GM12801 (cell line): ENCODE measurements around the gene UGGT2.

ENCODE experiments used
- TF ChIP-seq, protein P1 (sequence below): IDR thresholded peaks from one replicate; pipeline ENCODE4 v1.5.1; 2011; ENCODE audit warnings: control low read depth; ENCODE audit not compliant: insufficient read length; ENCODE audit errors: extremely low read depth

The UGGT2 gene

DNA sequence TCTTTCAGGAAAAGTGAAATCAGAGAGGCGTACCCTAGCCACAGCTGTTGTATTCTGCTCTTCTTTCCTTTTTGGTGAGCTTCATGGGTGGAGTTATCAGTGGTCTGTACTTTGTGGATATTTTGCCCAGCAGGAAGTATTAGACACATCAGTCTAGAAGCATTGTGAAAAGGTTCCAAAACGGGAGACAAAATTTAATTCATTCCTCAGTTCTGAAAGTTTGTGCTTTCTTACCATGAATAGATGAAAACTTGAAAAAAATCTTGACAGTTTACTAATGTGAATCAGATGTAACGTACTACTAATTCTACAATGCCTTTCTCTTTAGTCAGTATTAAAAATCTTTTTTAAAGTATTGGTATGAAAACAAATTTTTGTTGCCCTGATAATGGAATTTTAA is 259.4 kb downstream of the UGGT2 start:
- TF ChIP-seq, protein P1, sequence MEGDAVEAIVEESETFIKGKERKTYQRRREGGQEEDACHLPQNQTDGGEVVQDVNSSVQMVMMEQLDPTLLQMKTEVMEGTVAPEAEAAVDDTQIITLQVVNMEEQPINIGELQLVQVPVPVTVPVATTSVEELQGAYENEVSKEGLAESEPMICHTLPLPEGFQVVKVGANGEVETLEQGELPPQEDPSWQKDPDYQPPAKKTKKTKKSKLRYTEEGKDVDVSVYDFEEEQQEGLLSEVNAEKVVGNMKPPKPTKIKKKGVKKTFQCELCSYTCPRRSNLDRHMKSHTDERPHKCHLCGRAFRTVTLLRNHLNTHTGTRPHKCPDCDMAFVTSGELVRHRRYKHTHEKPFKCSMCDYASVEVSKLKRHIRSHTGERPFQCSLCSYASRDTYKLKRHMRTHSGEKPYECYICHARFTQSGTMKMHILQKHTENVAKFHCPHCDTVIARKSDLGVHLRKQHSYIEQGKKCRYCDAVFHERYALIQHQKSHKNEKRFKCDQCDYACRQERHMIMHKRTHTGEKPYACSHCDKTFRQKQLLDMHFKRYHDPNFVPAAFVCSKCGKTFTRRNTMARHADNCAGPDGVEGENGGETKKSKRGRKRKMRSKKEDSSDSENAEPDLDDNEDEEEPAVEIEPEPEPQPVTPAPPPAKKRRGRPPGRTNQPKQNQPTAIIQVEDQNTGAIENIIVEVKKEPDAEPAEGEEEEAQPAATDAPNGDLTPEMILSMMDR, result no peak

DNA sequence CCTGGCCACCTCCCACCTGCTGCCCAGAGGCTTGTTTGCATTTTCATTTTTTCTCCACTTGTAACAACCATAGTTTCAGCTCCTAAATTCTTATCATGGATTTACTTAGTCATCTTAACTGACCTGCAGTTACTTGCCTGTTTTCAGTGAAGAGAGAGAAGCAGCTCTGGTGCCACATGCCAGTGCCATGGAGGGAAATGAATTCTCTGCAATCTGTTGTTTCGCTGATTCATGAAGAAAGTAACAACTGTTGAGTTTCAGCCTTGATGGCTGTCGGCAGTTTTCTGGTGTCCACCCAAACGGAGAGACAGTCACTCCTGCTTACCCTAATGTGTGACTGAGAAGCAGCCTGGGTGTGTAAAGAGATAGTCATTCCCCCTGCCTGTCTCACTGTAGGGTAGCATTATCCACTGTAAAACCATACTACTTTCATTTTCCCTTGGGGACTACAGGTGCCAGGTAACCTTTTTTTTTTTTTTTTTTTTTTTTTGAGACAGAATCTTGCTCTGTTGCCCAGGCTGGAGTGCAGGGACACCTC is 260.1 kb downstream of the UGGT2 start:
- TF ChIP-seq, protein P1, result no peak

DNA sequence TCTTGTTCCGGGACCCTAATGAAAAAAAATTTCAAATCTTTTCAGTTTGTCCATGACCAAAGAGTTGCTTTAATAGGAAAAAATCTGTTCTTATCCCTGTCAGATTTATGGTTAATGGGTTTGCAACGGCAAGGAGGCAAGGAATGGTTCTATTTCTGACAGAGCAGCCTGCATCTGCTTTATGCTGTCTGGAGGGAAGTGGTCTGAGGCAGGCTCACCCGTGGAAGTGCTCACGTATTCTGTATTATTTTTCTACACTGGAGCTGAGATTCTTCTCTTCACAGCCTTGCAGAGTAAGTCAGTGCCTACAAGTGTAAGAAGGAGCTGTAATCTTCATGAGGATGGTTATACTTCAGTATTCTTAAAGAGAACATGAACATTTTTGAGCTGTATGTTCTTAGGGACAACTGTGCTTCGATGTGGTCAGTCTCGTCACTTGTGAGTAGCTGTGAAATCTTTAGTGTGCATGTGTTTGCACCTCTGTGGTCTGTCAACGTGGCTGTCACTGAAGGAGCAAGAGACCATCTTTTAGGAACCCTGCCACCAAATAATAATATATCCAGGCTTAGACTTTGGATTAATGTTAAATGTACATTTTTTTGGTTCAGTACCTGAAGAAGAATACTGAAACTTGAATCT is 262.0 kb downstream of the UGGT2 start:
- TF ChIP-seq, protein P1, result no peak

DNA sequence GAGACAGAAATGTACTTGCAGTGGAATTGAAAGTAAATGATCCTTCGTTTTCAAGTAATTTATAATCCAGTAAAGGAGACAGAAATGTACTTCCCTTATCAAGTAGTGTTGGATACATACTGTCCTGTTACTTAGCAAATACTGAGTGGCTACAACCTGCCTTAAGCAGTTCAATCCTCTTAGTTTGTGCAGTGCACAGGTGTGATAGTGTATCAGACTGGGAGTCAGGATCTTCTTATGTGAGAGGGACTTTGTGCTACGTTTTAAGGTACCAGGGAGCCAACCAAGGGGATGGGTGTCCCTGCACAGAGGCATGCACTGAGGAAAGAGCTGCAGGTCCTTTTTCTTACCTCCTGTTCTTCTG is 265.1 kb downstream of the UGGT2 start:
- TF ChIP-seq, protein P1, result no peak

DNA sequence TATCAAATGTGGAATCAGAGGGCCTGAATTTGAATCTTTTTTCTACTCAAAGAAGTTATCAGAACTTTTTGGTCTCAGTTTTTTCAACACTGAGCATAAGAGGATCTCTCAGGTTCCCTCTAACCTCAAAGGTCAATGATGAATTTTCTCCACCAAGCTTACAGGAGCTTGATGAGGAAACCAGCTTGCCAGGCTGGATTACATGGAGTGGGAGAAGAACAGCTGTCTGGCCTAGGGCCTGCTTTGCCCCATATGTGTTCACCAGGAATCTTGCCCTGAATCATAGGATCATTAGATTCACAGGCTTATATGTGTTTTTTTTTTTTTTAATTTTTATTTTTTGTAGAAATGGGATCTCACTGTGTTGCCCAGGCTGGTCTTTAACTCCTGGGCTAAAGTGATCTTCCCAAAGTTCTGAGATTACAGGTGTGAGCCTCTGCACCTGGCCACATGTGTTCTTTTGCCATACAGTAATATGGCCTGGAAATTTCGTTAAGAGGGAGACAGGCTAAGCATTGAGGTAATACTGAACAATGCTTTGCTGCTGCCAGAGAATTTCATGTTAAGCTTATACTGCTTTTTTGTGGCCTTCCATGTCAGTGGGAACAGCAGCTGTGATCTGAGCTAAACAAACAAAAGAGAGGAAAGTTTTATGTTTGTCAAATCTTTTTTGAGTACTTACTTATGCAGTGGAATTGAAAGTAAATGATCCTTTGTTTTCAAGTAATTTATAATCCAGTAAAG is 265.7 kb downstream of the UGGT2 start:
- TF ChIP-seq, protein P1, result no peak

DNA sequence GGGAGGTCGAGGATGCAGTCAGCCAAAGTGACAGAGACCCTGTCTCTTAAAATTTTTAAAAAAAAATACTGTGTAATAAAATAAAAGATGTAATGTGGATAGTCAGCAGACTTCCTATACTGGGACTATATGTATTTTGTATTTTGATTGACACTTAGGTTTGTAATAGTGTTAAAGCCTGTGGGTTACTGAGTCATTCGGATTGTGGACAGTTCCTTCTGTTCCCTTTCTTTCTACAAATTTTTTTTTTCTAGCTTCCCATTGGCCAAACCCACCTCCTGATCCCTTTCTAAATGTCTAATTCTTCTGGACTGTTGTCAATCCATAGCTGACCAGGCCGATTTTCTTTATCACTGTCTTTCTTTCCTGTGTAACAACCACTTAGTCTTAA is 268.3 kb downstream of the UGGT2 start:
- TF ChIP-seq, protein P1, result no peak

DNA sequence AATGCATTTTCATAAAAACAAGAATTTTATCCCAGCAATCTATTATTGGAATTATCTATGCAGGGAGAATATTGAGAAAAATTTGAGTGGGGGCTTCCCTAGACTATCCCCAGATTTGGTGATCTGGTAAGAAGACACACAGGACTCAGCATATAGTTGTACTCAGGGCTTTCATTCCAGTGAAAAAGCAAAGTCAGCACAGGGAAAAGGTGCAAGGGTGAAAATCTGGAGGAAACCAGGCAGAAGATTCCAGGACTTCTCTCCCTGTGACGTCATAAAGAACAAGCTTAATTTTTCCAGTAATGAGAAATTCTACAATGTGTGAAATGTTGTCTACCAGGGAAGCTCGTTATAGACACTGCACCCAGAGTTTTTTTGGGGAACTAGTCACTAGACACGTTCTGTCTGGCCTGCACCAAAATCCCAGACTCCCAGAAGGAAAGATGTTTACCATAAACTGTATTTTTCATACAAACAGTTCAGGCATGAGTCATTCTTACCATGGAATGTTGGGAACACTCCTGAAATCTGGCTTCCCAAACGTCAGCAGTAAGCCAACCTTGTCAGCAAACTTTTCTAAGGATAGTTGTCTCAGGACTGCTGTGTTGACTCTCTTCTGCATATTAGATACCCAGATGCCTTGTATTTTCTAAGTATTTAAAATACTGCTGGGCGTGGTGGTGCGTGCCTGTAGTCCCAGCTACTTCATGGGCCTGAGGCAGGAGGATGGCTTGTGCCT is 268.9 kb downstream of the UGGT2 start:
- TF ChIP-seq, protein P1, result no peak
